NCI-H2029 (cell line): ENCODE data around the gene S100P.
"Not testable (repeated sequence)": the region's sequence is repeated elsewhere in the genome, so short reads cannot be mapped to it uniquely, and the experiment has no call there.

Source experiments
- DNase-seq: peaks from one replicate; lab custom pipeline; 2025; lab: John Stamatoyannopoulos, UW

Gene S100P

GRCh38 chr4:6724421-6725111, 30.9 kb downstream of the S100P start:
- DNase-seq = no peak

- not testable (repeated sequence) for DNase-seq
Measured at GRCh38 chr4:6725427-6725961, 31.8 kb downstream of the S100P start.

GRCh38 chr4:6727081-6727942, 33.6 kb downstream of the S100P start:
- DNase-seq = no peak

- no peak for DNase-seq
Measured at GRCh38 chr4:6727943-6728250, 34.2 kb downstream of the S100P start.

- DNase-seq = no peak
Measured at GRCh38 chr4:6728320-6729029, 34.8 kb downstream of the S100P start.

- DNase-seq = no peak
Measured at GRCh38 chr4:6730603-6731317, 37.1 kb downstream of the S100P start.

- DNase-seq = no peak
Measured at GRCh38 chr4:6731318-6731675, 37.6 kb downstream of the S100P start.

GRCh38 chr4:6731780-6732179, 38.1 kb downstream of the S100P start:
- DNase-seq = no peak

GRCh38 chr4:6732441-6733357, 39.0 kb downstream of the S100P start:
- no peak for DNase-seq

GRCh38 chr4:6733358-6734164, 39.9 kb downstream of the S100P start:
- DNase-seq = no peak

- DNase-seq = no peak
Measured at GRCh38 chr4:6734165-6734786, 40.6 kb downstream of the S100P start.

- no peak for DNase-seq
Measured at GRCh38 chr4:6739920-6740319, 46.2 kb downstream of the S100P start.

- DNase-seq = no peak
Measured at GRCh38 chr4:6740347-6740746, 46.7 kb downstream of the S100P start.

GRCh38 chr4:6742507-6742906, 48.8 kb downstream of the S100P start:
- DNase-seq = no peak

- no peak for DNase-seq
Measured at GRCh38 chr4:6742989-6743388, 49.3 kb downstream of the S100P start.
